PC-9 (cell line): Measurements from ENCODE around the gene MED13L. TPM values are rescaled to one million over a fixed set of nuclear protein-coding genes. Genes with fewer than 3 reads are reported as not detected.
"Not testable (repeated sequence)": the region's sequence is repeated elsewhere in the genome, so short reads cannot be mapped to it uniquely, and the experiment has no call there.

ENCODE experiments used
- BruUV-seq: library from RNA; stranded (reverse); fragments of 400-500 nt; replicated peaks from 2 replicates; lab custom pipeline; 2021; lab: Mats Ljungman, UMichigan
- CTCF ChIA-PET: fragments of 300-600 bp; sonication (Branson Sonifier 250); formaldehyde crosslinking; loops from one replicate; lab custom pipeline; 2022; ENCODE audit warnings: antibody characterized with exemption; lab: Charles Lee
- POLR2A ChIA-PET: fragments of 300-600 bp; sonication (Branson Sonifier 250); formaldehyde crosslinking; loops from one replicate; lab custom pipeline; 2022; ENCODE audit warnings: antibody characterized with exemption; ENCODE audit not compliant: unreplicated experiment; lab: Charles Lee
- DNase-seq, 2 experiments: peaks; one replicate each; pipeline versions ENCODE4 v3.0.0 to v3.0.0-alpha.2; 2015 to 2022; ENCODE audit warnings: mixed read lengths in 1 of 2
- H2AFZ ChIP-seq: fragments of 200-600 bp; sonication (generic); 2 replicates; pipeline ENCODE4 v1.8.1; 2017; ENCODE audit warnings: antibody characterized with exemption
- H3F3A ChIP-seq: fragments of 200-600 bp; sonication (generic); 2 replicates; pipeline ENCODE4 v1.8.1; 2017; ENCODE audit warnings: antibody characterized with exemption, mild to moderate bottlenecking, low read depth; ENCODE audit not compliant: insufficient read depth
- H3K27ac ChIP-seq: fragments of 200-600 bp; sonication (generic); 2 replicates; pipeline ENCODE4 v1.6.1; 2016; ENCODE audit warnings: mixed run types
- H3K27me3 ChIP-seq: fragments of 200-600 bp; sonication (generic); 2 replicates; pipeline ENCODE4 v1.6.1; 2016; ENCODE audit warnings: low read depth, mixed run types; ENCODE audit not compliant: insufficient read depth
- H3K36me3 ChIP-seq: fragments of 200-600 bp; sonication (generic); 2 replicates; pipeline ENCODE4 v1.6.1; 2016; ENCODE audit warnings: low read depth, mixed run types
- H3K4me1 ChIP-seq: fragments of 200-600 bp; sonication (generic); replicated peaks from 2 replicates; pipeline ENCODE4 v1.6.1; 2016; ENCODE audit warnings: mixed run types; ENCODE audit not compliant: insufficient read depth
- H3K4me2 ChIP-seq: fragments of 200-600 bp; sonication (generic); 2 replicates; pipeline ENCODE4 v1.6.1; 2017; ENCODE audit warnings: mixed run types
- H3K4me3 ChIP-seq: fragments of 200-600 bp; sonication (generic); 2 replicates; pipeline ENCODE4 v1.6.1; 2016; ENCODE audit warnings: mixed run types
- H3K79me2 ChIP-seq: fragments of 200-600 bp; sonication (generic); 2 replicates; pipeline ENCODE4 v1.6.1; 2017; ENCODE audit warnings: low read depth, mixed run types
- H3K9me2 ChIP-seq: fragments of 200-600 bp; sonication (generic); 2 replicates; pipeline ENCODE4 v1.8.1; 2017; ENCODE audit warnings: mild to moderate bottlenecking; ENCODE audit not compliant: insufficient read depth
- H3K9me3 ChIP-seq: fragments of 200-600 bp; sonication (generic); 2 replicates; pipeline ENCODE4 v1.8.1; 2016; ENCODE audit warnings: low read depth; ENCODE audit not compliant: insufficient read depth
- H4K20me1 ChIP-seq: fragments of 200-600 bp; sonication (generic); 2 replicates; pipeline ENCODE4 v1.8.1; 2017; ENCODE audit not compliant: insufficient read depth
- CTCF ChIP-seq: fragments of 200-600 bp; sonication (generic); conservative IDR thresholded peaks from 2 replicates; pipeline ENCODE4 v1.6.1; 2017; ENCODE audit warnings: mixed run types, antibody characterized with exemption, mild to moderate bottlenecking, moderate library complexity
- EZH2 ChIP-seq: fragments of 200-600 bp; sonication (generic); IDR thresholded peaks from 2 replicates; pipeline ENCODE4 v1.8.0; 2017; ENCODE audit warnings: antibody characterized with exemption, low read depth
- intact Hi-C: fragments of 100-400 bp; cut with micrococcal nuclease; formaldehyde crosslinking; loops from one replicate; pipeline ENCODE4 v1.10.0; 2022; ENCODE audit not compliant: unreplicated experiment
- total RNA-seq: library from RNA; stranded (reverse); gene quantifications from 2 replicates; pipeline ENCODE4 v1.2.3, GENCODE V29; 2021

MED13L gene
- total RNA-seq, 1 experiment from 2014 or later, result 89.5 TPM

DNA sequence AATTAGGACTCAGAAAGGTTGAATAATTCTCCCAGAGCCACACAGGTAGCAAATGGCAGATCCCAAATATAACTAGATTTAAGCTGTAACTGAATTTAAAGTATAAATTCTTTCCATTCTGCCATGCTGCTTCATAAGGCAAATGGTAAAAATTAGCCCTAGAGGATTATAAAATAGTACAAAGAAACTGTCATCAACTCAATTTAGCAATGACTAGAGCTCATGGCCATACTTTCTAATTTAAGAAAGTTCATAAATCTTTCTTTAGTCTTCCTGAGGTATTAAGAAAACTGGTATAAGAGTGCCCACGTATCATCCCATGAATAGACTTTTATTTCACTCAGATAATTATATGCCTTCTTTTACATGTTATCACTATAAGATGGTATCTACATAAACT lies 34.8 kb downstream of the MED13L start:
- ChIA-PET POLR2A (interaction anchor here (0.7 kb wide), 1 partner anchor 78 kb away, joined by 5 read pairs; no protein-coding TSS in a partner anchor), CTCF (no interaction called here)
- BruUV-seq, result no TSS peak
- H3K27ac ChIP-seq, result no peak overlapping the region
- no peaks in the 10 kb centered on the region for H3K9me2 ChIP-seq
- no peaks in the 10 kb centered on the region for H3K27me3 ChIP-seq
- H4K20me1 ChIP-seq, result peaks cover 64% of the 10 kb centered on the region
- peaks cover 8% of the 10 kb centered on the region; the same call in 1 of the 2 replicates for H3K4me1 ChIP-seq
- no peaks in the 10 kb centered on the region for H3K9me3 ChIP-seq
- no peak overlapping the region for H3K4me3 ChIP-seq
- intact Hi-C loops, result no loop called here
- TF ChIP-seq EZH2, result no peak
- no peak for TF ChIP-seq CTCF
- no peak overlapping the region for H3K4me2 ChIP-seq
- no peak for DNase-seq
- H3K79me2 ChIP-seq, result peaks cover 98% of the 10 kb centered on the region
- no peak overlapping the region for H2AFZ ChIP-seq
- H3K36me3 ChIP-seq, result no peaks in the 10 kb centered on the region
- H3F3A ChIP-seq, result peaks cover 24% of the 10 kb centered on the region

DNA sequence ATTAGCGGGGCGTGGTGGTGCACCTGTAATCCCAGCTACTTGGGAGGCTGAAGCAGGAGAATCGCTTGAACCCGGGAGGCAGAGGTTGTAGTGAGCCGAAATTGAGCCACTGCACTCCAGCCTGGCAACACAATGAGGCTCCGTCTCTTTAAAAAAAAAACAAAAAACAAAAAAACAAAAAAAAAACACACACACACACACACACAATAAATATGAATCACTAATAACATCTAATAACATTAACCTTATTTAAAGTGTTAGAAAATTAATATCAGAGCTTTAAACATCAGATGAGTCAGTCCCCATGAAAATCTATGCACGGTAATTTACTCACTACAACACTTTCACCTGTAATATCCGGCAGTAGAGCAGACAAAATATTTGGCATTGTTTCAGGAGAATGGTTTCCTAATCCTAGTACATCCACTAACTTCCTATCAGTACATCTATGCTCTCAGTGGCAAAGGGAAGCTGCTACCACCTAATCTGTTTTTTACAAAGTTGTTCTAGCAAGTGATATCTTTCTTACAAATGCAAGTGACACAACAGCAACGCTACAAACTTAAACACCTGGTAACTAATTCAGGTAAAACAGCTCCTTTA lies 36.2 kb downstream of the MED13L start:
- Histone ChIP-seq H3K27me3 (no peaks in the 10 kb centered on the region), H3K79me2 (peaks cover 100% of the 10 kb centered on the region), H4K20me1 (peaks cover 69% of the 10 kb centered on the region), H3K4me1 (peaks cover 13% of the 10 kb centered on the region; the same call in 1 of the 2 replicates), H3K9me2 (no peaks in the 10 kb centered on the region), H3K4me2 (0 out of 2 replicates have a peak overlapping the region, but pooled peaks have one; percentile 17), H3K27ac (no peak overlapping the region), H3F3A (peaks cover 32% of the 10 kb centered on the region), H2AFZ (no peak overlapping the region), H3K4me3 (no peak overlapping the region), H3K36me3 (no peaks in the 10 kb centered on the region), H3K9me3 (no peaks in the 10 kb centered on the region)
- peak in 1 of 2 experiments; percentile 69 for DNase-seq
- intact Hi-C loops, result no loop called here
- no TSS peak for BruUV-seq
- ChIA-PET CTCF (interaction anchor here (0.7 kb wide), 1 partner anchor 289 kb away, joined by 5 read pairs; no protein-coding TSS in a partner anchor), POLR2A (no interaction called here)
- TF ChIP-seq CTCF, result no peak
- TF ChIP-seq EZH2, result no peak

- H3K27me3 ChIP-seq, H3K4me2 ChIP-seq, BruUV-seq, H2AFZ ChIP-seq, H3K9me2 ChIP-seq, H3K36me3 ChIP-seq, H3K27ac ChIP-seq, H3K9me3 ChIP-seq, H3K4me1 ChIP-seq, DNase-seq, H3K4me3 ChIP-seq, POLR2A ChIA-PET: not testable (repeated sequence)
- Histone ChIP-seq H3K79me2 (peaks cover 98% of the 10 kb centered on the region), H4K20me1 (peaks cover 56% of the 10 kb centered on the region), H3F3A (peaks cover 29% of the 10 kb centered on the region)
- CTCF ChIA-PET, result interaction anchor here (0.6 kb wide), 1 partner anchor 187 kb away, joined by 3 read pairs; no protein-coding TSS in a partner anchor
- intact Hi-C loops, result loop anchor here (5.0 kb wide), 2 partner anchors 171 to 241 kb away; no protein-coding TSS in a partner anchor
These were observed 38.8 kb downstream of the MED13L start for GRCh38 chr12:116238570-116239119.
